ENCODE results near the gene RNF220.

Gene RNF220

DNA sequence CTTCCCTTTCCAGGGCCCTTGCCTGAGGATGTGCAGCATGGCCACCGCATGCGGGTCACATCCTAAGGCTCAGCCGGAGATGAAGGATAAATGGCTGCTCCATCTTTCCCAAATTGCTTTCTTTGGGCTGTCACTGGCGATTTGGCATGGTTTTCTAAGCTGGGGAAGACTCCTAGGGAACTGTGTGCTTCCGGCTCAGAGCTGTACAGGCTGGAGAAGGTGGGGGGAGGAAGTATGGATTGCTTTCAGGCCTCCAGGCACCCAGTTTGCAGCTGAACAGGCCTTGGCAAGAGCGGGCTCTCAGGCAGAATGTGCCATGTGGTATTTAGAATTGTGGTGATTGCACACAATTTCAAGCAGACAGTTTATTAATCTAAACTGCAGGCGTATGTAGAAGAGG lies 220.3 kb downstream of the RNF220 start:
- no peak for DNase-seq (ENCODE audit: insufficient read length, low spot score)
- no peak for FAIRE-seq

DNA sequence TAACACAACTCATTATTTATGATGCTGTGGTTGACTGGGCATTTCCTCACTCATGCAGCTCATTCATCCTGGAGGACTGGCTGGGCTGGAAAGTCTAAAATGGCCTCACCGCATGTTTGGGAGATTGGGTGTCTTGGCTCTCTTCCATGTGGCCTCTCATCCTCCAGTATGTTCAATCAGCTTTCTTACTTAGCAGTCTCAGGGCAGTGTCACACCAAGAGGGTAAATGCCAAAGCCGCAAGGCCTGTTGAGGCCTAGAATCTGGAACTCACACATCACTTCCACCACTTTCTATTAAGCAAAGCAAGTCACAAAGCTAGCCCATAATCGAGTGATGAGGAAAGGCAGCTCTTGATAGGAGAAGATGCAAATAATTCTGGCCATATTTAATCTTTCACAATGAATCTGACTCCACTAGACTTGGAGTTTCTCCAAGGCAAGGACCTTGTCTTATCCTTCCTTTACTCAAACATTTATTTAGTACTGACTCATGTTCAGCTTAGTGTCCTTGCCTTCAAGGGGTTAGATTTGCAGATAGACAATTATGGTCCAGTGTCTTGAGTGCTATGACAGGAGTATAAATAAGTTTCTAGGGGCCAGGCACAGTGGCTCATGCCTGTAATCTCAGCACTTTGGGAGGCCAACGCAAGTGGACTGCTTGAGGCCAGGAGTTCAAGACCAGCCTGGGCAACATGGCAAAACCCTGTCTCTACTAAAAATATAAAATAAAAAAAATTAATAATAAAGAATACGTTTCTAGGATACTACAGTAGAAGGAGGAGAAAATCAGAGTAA lies 224.1 kb downstream of the RNF220 start:
- DNase-seq (ENCODE audit: insufficient read length, low spot score) = no peak
- FAIRE-seq = peak; percentile 28

DNA sequence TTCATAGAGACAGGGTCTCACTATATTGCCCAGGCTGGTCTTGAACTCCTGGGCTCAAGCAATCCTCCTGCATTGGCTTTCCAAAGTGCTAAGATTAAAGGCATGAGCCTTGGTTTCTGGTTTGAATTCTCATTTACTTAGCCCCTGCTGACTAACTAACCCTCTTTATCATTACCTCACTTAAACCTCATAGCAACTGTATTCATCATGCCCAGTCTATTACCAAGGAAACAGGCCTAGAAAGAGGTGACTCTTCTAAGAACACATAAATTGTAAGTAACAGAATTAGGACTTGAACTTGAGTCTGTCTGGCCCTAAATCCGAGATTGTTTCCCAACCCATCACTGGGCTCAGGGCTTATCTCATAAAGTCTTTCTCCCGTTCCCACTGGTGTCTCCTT lies 225.1 kb downstream of the RNF220 start:
- FAIRE-seq (no peak), DNase-seq (ENCODE audit: insufficient read length, low spot score) (no peak)

DNA sequence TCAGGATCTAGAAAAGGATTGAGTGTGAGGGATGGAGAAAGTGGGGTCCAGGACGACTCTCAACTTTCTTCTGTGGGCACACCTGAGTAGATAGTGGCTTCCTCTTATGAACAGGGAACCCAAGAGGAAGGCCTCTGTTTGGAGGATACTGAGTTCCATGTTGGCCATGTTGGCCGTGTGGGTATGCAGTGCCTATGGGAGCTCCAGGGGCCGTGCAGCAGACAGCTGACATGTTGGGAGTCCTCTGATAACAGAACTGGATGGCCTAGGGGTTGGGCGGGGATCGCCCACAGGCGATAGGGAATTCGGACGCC lies 226.2 kb downstream of the RNF220 start:
- no peak for DNase-seq (ENCODE audit: insufficient read length, low spot score)
- FAIRE-seq = no peak

DNA sequence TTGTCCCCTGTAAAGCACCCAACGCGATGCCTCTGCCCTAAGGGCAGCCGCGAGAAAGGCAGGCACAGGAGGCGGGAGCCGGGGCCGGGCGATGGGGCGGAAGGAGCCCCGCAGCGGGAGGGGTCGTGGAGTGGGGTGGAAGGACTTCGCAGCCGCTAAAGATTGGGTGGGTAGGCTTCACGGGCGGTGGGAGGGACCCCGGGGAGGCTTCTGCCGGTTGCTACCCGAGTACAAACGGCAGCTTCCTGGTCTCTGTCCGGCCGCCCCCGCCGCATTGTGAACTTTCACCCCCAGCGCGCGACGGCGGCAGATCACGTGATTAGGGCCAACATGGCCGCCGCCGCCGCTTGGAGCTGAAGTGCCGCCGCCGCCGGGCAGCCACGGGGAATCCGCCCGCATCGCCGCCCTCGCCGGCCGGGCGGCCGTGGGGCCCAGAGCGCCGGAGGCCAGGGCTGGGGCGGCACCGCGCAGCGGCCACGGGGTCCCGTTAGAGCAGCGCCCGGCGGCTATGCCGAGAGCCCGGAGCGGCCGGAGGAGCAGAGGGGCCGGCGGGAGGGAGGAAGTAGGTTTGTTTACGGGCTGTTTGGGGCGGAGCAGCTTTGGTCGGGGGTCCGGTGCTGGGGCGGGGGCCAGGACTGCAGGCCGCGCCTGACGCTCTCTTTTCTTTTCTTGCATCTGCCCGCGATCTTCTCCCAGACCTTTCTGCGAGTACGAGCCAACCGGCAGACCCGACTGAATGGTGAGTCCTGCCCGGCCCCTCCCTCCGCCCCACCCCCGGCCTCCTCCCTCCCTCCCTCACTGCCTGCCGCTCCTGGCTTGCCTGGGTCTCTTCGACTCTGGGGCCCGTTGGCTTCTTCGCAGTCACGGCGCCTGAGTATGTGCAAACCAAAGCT lies 226.8 kb downstream of the RNF220 start:
- DNase-seq (ENCODE audit: insufficient read length, low spot score) = peak; percentile 86
- FAIRE-seq = peak; percentile 31

DNA sequence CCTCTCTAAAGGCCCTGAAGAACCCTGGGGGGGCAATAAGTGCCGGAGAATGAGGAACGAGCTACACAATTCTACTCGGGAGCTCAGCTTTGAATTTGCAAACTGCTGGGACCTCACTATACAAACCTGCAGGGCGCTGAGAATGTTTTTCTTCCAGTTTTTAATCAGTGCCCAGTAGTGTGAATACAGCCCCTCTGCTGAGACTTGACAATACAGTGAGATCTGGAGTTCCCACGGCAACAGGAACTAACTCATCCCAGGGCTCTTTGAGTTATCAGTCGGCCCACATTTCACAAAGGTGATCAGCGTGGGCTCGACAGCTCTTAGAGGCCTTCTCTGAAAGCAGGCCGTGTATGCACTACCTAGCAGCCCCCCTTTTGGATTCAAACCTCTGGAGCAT lies 227.5 kb downstream of the RNF220 start:
- DNase-seq (ENCODE audit: insufficient read length, low spot score) = no peak
- FAIRE-seq = no peak

DNA sequence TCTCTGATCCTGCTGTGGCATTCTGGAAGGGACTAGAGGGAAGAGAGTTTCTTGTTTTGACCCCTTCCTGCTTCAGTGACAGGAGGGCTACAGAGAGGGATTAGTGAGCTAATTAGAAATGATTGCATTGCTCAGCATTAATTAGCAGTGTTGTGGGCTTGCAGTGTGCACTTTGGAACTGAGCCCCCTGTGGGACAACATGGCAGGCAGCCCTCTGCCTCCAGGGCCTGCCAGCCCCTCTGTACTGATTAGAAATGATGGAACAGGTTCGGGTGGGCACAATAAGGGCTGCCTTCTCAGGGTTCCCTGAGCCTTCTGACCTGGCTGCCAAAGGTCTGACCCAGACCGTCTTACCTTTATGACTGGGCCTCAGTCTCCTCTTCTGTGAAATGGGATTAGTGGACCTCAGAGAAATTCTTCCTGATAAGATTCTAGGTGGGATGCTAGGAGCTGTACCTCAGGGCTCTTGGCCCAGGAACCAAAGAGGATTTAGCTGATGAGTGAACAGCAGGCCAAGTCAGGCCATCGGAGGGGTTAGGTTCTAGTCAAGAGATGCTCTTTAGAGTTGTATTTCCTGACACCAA lies 229.6 kb downstream of the RNF220 start:
- no peak for FAIRE-seq
- no peak for DNase-seq (ENCODE audit: insufficient read length, low spot score)

DNA sequence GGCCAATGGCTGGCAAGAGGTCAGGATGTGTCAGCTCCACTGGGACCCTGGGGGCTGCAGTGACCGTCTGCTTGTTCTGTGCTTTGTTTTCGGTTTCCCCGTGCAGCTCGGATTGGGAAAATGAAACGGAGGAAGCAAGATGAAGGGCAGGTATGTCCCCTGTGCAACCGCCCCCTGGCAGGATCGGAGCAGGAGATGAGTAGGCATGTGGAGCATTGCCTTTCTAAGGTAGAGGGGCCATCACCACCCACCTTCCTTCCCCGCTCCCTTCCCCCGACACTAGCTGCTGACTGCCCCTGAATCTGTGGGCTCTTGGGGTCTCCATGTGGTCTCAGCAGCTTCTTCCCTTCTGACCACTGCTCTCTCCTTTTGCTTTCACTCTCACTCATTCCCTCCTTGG lies 230.4 kb downstream of the RNF220 start:
- FAIRE-seq (no peak), DNase-seq (ENCODE audit: insufficient read length, low spot score) (no peak)

DNA sequence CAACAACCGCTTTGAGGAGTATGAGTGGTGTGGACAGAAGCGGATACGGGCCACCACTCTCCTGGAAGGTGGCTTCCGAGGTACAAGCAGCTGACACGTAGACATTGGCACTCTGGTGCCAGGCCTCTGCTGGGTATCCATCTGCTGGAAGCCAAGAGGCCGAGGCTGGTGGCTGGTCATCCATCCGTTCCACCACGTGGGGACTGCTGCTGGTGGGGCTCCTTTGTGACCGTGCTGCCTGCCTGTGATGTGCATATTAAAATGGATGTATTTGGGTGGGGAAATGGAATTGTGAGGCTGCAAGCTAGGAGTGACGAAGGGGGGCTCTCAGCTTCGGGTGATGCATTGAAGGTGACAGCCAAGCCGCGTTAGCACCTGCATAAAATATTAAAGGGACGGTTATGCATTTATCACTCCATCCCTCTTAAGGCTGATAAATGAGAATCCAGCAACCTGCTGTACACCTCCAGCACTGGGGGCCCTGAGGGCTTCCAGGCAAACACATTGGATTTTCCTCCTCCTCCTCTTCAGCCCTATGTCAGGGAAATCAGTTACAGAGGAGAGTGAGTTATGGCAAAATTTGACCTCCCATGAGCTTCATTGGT lies 231.1 kb downstream of the RNF220 start:
- FAIRE-seq (no peak), DNase-seq (ENCODE audit: insufficient read length, low spot score) (no peak)

DNA sequence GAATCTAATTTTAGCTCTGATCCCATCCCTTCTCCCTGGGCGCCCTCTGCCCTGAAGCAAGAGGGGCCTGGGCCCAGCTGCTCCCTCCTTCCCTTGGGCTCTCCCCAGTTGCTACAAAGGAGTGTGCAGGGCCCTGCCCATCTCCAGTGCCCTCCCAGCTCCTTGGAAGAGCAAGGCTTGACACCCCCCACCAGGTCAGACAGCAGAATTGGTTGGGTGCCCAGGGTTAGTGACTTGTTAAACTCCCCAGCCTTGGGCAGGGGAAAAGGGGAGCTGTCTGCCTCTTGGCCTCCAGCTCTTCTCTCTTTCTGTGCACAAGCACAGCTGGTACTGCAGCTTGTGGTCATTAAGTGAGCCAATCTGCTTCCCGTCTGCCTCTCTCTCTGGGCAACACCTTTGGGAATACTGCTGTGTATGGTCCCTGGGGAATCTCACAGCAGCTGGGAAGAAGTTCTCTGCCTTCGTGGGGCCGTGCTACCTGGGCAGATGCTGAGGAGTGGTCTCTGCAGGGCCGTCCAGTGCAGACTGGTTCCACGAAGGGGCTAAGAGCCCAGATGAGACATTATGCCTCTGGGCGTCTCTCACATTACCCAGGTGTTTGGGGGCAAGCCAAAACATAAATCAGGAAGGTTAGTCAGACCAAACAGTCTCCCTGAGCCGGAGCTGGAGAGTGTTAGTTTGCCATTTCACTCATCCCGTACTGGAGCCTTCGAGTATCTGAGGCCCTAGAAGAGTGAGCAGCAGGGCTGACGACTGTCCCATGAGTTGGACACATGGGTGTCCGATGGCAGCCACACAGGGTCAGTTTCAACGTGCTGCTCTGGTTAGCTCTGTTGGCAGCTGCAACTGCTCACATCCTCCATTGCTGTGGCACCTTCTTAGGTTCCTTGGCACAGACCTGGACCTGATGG lies 231.9 kb downstream of the RNF220 start:
- no peak for DNase-seq (ENCODE audit: insufficient read length, low spot score)
- no peak for FAIRE-seq

DNA sequence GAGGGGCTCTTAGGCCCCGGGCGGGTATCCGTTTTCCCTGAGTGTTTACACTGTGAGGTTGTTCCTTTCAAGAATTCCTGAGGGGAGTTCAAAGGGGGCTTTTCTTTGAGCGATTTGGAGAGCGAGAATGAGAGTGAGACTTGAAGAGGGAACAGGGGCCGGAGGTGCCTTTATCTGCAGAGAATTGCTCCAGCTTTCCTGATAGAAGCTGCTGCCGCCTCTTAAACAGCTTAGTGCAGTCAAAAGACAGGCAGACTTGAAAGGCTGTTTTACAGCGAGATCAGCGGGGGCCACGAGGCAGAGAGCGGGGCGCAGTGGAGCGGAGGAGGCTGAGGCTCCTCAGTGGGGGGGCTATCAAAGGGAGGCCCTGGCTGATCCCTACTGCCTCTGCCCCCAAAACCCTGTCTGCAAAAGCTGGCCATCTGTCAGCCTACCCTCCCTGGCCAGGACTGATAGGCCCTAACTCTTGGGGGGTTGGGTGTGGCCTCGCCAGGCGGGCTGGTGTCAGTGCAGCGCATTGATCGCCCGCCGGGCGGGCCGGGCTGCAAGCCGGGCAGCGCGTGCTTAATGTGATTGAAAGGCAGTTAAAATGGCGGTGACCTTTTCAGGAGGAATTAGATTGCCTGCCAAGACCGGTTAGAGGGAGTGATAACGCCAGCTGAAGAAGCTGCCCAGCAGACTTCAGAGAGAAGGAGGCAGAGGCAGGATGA lies 232.8 kb downstream of the RNF220 start:
- FAIRE-seq (no peak), DNase-seq (ENCODE audit: insufficient read length, low spot score) (no peak)

DNA sequence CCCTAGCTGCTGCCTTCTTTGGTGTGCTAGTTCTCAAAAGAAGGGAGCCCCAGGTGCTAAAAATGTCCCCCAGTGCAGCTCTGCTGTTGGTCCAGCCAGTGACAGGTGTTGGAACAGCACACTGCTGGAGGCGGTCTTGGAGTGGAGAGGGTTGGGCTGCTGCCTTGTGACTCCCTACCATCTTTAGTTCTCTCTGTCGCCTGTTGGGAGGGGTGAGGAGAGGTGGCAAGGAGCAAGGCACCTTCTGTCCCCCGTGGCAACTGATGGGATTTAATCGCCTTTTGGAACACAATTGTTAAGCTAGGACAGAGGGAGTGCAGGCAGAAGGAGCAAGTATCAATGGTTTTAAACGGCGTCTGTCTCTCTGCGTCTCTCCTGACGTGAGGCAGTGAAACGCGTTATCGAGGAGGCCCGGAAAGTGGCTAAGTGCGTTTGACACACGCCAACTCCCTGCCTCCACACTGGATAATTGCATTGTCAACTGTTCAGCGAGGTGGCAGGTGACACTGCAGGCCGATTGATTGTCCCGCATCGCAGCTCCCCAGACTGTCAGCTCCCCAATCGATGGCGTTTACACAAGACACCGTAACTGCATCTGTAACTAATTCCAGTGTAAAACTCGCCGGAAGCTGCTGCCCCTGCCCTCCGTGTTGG lies 235.3 kb downstream of the RNF220 start:
- FAIRE-seq (no peak), DNase-seq (ENCODE audit: insufficient read length, low spot score) (no peak)

DNA sequence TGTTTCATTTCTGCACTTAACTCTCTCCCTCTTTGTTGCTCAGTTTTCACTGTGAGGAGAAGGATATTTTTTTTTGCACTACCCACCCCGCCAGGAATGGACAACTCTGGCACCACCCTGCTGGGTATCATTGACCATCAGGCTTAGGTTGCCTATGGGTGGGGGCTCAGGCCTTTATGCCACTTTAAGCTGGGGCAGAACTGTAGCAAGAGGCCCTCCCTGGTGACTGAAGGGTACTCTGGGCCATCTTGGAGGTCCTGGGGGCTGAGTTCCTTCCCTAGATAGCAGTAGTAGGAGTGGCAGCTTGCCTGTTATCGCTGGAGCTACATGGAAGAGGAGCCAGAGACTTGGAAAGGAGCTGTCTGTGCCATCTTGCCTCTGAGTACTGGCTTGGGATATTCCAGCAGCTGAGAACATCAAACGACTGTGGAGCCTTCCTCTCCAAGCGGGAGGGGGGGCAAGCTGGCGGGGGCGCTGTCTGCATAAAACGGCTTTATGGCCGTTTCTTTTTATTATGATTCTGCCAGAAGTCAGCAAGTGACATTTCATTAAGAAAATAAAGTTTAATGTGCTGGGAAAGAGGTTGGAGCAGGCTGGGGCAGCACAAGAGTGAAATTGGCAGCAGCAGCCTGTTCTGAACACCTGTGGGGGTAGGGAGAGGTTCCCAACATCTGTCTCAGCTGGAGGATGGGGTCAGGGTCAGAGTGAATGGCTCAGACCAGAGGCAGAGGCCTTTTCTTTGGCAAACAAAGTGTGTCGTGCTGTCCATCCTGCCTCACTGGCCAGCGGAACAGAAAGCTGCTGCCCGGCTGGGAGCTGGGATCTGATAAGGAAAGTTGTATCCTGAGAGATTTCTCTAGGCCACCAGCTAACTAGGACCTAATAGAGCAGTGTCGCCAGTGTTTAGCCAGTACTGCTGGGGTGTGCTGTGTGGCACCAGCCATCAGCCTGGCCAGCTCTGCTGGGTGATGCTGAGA lies 236.4 kb downstream of the RNF220 start:
- no peak for DNase-seq (ENCODE audit: insufficient read length, low spot score)
- FAIRE-seq = no peak

DNA sequence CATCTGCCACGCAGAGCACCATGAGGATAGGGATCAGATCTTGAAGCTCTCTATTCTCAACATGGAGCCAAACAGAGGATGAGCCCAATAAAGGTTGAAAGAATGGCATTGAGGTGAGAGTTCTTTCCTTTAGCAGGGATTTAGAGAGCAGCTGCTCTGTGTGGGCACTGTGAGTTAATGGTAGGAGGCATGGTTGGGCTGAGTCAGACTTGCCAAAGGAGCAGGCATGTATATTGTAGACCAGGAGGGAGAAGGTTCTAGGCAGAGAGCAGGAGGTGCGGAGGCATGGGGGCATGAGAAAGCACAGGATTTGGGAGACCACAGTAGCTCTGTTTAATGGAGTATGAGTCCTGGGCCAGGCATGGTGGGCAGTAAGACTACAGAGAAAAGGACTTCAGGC lies 237.2 kb downstream of the RNF220 start:
- DNase-seq (ENCODE audit: insufficient read length, low spot score) (no peak), FAIRE-seq (no peak)

DNA sequence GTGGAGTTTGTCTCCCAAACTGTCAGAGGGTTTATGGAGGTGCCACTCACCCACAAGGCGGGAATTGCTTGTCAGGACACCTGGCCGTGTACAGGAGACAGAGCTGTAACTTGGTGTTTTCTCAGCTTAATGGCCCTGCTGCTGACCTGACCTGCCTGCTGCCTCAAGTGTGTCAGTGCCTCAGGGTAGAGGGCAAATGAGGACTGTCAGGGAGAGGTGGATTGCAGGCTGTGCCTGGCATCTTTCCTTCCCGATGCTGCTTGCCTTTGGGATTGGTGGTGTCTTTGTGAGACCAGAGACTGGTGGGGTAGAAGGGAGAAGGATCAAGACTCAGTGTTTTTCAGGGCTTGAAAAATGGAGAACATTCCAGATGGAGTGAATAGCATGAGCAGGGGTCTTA lies 237.9 kb downstream of the RNF220 start:
- FAIRE-seq = no peak
- no peak for DNase-seq (ENCODE audit: insufficient read length, low spot score)

DNA sequence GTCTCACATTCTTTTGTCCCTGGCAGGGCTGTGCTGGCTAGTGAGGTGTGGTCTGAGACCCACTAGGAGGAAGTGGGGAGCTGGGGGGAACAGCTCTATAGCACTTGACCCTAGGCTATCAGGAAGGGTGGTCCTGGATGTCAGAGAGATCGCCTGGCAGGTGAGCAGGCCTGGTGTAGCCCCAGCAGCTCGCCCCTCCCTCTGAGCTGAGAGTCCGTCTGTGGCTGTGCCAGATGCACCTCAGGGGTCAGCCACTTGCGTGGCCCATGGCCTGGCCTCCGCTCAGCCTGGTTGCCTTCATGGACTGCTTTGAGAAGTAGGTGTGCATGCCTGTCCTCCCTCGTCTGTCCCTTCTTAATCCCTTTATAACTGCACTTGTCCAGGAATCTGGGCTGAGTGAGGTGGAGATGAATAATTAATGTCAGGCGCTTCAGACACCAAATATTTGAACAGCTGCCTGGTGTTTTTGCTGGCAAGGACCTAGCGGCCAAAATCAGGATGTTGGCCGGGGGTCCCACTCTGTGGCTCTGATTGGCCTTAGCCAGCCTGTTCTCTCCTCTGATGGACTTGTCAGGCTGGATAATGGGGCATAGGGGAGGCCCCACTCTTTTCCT lies 238.8 kb downstream of the RNF220 start:
- no peak for FAIRE-seq
- DNase-seq (ENCODE audit: insufficient read length, low spot score) = no peak

DNA sequence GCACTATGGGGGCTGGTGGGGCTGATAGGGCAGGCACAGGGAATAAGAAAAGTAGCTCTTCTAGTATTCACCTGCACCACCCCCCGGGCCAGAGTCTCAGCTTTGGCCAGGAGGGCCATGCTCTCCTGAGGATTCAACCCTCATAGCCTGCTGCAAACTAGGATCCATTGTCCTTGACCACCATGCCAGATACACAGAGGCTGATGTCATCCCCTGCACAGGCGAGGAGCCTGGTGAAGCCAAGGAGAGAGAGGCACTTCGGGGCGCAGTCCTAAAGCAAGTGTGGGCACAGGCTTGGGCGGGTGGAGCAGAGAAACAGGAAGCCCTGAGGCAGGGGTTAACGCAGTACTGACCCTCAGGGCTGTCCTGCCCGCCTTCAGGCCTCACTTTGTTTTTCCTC lies 239.8 kb downstream of the RNF220 start:
- FAIRE-seq (no peak), DNase-seq (ENCODE audit: insufficient read length, low spot score) (no peak)
